HCT116 (cell line): ENCODE results near the gene ATPAF1. TPM values are rescaled to one million over a fixed set of nuclear protein-coding genes. Genes with fewer than 3 reads are reported as not detected.

ENCODE experiments used
- ATAC-seq: fragments of 200-7000 bp; cut with Tn5 transposase; 2 replicates; pipeline ENCODE4 v1.9.1; 2020; ENCODE audit warnings: mild to moderate bottlenecking, moderate library complexity
- Bru-seq: library from RNA; stranded (reverse); fragments of 400-500 nt; gene quantifications from one replicate; lab custom pipeline; 2021; lab: Mats Ljungman, UMichigan
- BruChase-seq, 2 experiments: library from RNA; stranded (reverse); fragments of 400-500 nt; gene quantifications; one replicate each; lab custom pipeline; 2021; lab: Mats Ljungman, UMichigan
- BruUV-seq: library from RNA; stranded (reverse); fragments of 400-500 nt; replicated peaks from 2 replicates; lab custom pipeline; 2021; lab: Mats Ljungman, UMichigan
- CTCF ChIA-PET: fragments of 300-600 bp; sonication (Branson Sonifier 250); formaldehyde crosslinking; loops from one replicate; lab custom pipeline; 2021; ENCODE audit warnings: antibody characterized with exemption; lab: Charles Lee
- POLR2A ChIA-PET: fragments of 300-600, 350-600 bp; sonication (Branson Sonifier 250); formaldehyde crosslinking; loops from one replicate; lab custom pipeline; 2021; ENCODE audit warnings: antibody characterized with exemption; lab: Charles Lee
- RAD21 ChIA-PET, 2 experiments: fragments of 300-600 bp; sonication (Branson Sonifier 250); formaldehyde crosslinking; loops; one replicate each; lab custom pipeline; 2023; ENCODE audit warnings: low total read pairs in 2 of 2; ENCODE audit not compliant: uncharacterized antibody in 2 of 2, unreplicated experiment in 2 of 2, low non-redundant PET in 1 of 2; lab: Charles Lee
- DNase-seq: peaks from one replicate; pipeline ENCODE4 v3.0.0-alpha.2; 2010; ENCODE audit warnings: low read depth, low spot score
- H2AFZ ChIP-seq: fragments of 200-600 bp; shearing (Covaris generic), sonication (generic); 2 replicates; pipeline ENCODE4 v1.6.1; 2017; ENCODE audit warnings: low read depth, mixed run types, mixed read lengths, antibody characterized with exemption, low read length; ENCODE audit not compliant: poor library complexity, severe bottlenecking
- H3K27ac ChIP-seq: 2 replicates; pipeline ENCODE4 v1.5.1; 2012; ENCODE audit warnings: low read depth, low read length
- H3K27me3 ChIP-seq: fragments of 200-600 bp; sonication (generic); 2 replicates; pipeline ENCODE4 v1.6.1; 2016; ENCODE audit warnings: mixed run types, low read length, mixed read lengths; ENCODE audit not compliant: insufficient read depth
- H3K36me3 ChIP-seq, 2 experiments: fragments of 200-500 bp in 1 of 2; fragments of 200-600 bp in 1 of 2; sonication (Bioruptor generic) in 1 of 2; sonication (generic) in 1 of 2; 2 replicates each; pipeline versions ENCODE4 v1.5.1 to v1.6.1; 2014 to 2016; ENCODE audit warnings: low read length in 2 of 2, inconsistent platforms in 1 of 2, mixed read lengths in 1 of 2, mixed run types in 1 of 2; ENCODE audit not compliant: insufficient read depth in 2 of 2, control insufficient read depth in 1 of 2
- H3K4me1 ChIP-seq, 2 experiments: fragments of 200-600 bp in 1 of 2; sonication (generic) in 1 of 2; 2 replicates each; pipeline versions ENCODE4 v1.5.1 to v1.6.1; 2012 to 2017; ENCODE audit warnings: low read length in 2 of 2, inconsistent platforms in 1 of 2, mild to moderate bottlenecking in 1 of 2, mixed read lengths in 1 of 2, mixed run types in 1 of 2, moderate library complexity in 1 of 2; ENCODE audit not compliant: insufficient read depth in 2 of 2, control insufficient read depth in 1 of 2
- H3K4me2 ChIP-seq: fragments of 200-600 bp; sonication (generic); 2 replicates; pipeline ENCODE4 v1.6.1; 2017; ENCODE audit warnings: mixed run types, low read length, mixed read lengths
- H3K4me3 ChIP-seq, 2 experiments: fragments of 200-600 bp in 1 of 2; sonication (generic) in 1 of 2; replicated peaks in 1 of 2; 2 replicates each; pipeline ENCODE4 v1.5.1; 2011 to 2016; ENCODE audit warnings: low read length in 2 of 2, control low read depth in 1 of 2, low read depth in 1 of 2, mild to moderate bottlenecking in 1 of 2, mixed read lengths in 1 of 2, mixed run types in 1 of 2
- H3K79me2 ChIP-seq: fragments of 200-600 bp; sonication (generic); 2 replicates; pipeline ENCODE4 v1.6.1; 2017; ENCODE audit warnings: mild to moderate bottlenecking, mixed run types, low read length, moderate library complexity, mixed read lengths; ENCODE audit not compliant: insufficient read depth
- H3K9ac ChIP-seq: fragments of 200-600 bp; sonication (generic); 2 replicates; pipeline ENCODE4 v1.6.1; 2016; ENCODE audit warnings: low read length, mixed read lengths
- H3K9me2 ChIP-seq: fragments of 200-600 bp; sonication (generic), shearing (Covaris generic); 2 replicates; pipeline ENCODE4 v1.6.1; 2017; ENCODE audit warnings: mixed run types, mild to moderate bottlenecking, moderate library complexity; ENCODE audit not compliant: insufficient read depth
- H3K9me3 ChIP-seq, 2 experiments: fragments of 200-500 bp in 1 of 2; fragments of 200-600 bp in 1 of 2; sonication (Bioruptor generic) in 1 of 2; sonication (generic) in 1 of 2; 2 replicates each; pipeline ENCODE4 v1.6.1; 2014 to 2017; ENCODE audit warnings: low read length in 2 of 2, mixed read lengths in 2 of 2, inconsistent platforms in 1 of 2, low read depth in 1 of 2, mild to moderate bottlenecking in 1 of 2, mixed run types in 1 of 2, moderate library complexity in 1 of 2; ENCODE audit not compliant: control insufficient read depth in 1 of 2, insufficient read depth in 1 of 2
- H4K20me1 ChIP-seq: fragments of 200-600 bp; sonication (generic), shearing (Covaris generic); 2 replicates; pipeline ENCODE4 v1.6.1; 2017; ENCODE audit warnings: mixed run types, mild to moderate bottlenecking, moderate library complexity; ENCODE audit not compliant: insufficient read depth
- EGR1 ChIP-seq: IDR thresholded peaks from 2 replicates; pipeline ENCODE4 v1.6.1; 2012; ENCODE audit warnings: low read depth
- FOSL1 ChIP-seq: IDR thresholded peaks from 2 replicates; pipeline ENCODE4 v1.6.1; 2012; ENCODE audit warnings: low read depth
- POLR2AphosphoS5 ChIP-seq: IDR thresholded peaks from 2 replicates; pipeline ENCODE4 v1.6.1; 2011; ENCODE audit warnings: mild to moderate bottlenecking, low read depth, low read length, moderate library complexity
- YY1 ChIP-seq: IDR thresholded peaks from 2 replicates; pipeline ENCODE4 v1.6.1; 2011; ENCODE audit warnings: low read length, low read depth, moderate library complexity, mild to moderate bottlenecking; ENCODE audit not compliant: insufficient replicate concordance; ENCODE audit errors: extremely low read depth
- ZFX ChIP-seq: fragments of 450-650 bp; IDR thresholded peaks from 2 replicates; pipeline ENCODE4 v1.6.1; 2017
- intact Hi-C: fragments of 100-400 bp; cut with micrococcal nuclease; formaldehyde crosslinking; loops from 2 replicates; pipeline ENCODE4 v1.10.0; 2022
- long read RNA-seq: library from polyadenylated mRNA; unstranded; transcript quantifications from one replicate; pipeline ENCODE4 v2.0.0, GENCODE V29; 2021; ENCODE audit not compliant: unreplicated experiment
- polyA plus RNA-seq: library from polyadenylated mRNA; unstranded; fragments of >200 nt; gene quantifications from 2 replicates; pipeline ENCODE4 v1.2.1, GENCODE V29; 2012; ENCODE audit warnings: missing spikeins
- total RNA-seq: library from RNA; stranded (reverse); gene quantifications from one replicate; pipeline ENCODE4 v1.2.1, GENCODE V29; 2021; ENCODE audit not compliant: unreplicated experiment
- TF ChIP-seq, protein P1 (sequence below): IDR thresholded peaks from 2 replicates; pipeline ENCODE4 v1.6.1; 2011; ENCODE audit warnings: mild to moderate bottlenecking, low read length, moderate library complexity; ENCODE audit not compliant: insufficient replicate concordance; ENCODE audit errors: extremely low read depth
- TF ChIP-seq, protein P2 (sequence below): IDR thresholded peaks from 2 replicates; pipeline ENCODE4 v1.6.1; 2012
- TF ChIP-seq, protein P3 (sequence below): IDR thresholded peaks from 2 replicates; pipeline ENCODE4 v1.6.1; 2012; ENCODE audit warnings: low read depth

ATPAF1 gene, protein sequence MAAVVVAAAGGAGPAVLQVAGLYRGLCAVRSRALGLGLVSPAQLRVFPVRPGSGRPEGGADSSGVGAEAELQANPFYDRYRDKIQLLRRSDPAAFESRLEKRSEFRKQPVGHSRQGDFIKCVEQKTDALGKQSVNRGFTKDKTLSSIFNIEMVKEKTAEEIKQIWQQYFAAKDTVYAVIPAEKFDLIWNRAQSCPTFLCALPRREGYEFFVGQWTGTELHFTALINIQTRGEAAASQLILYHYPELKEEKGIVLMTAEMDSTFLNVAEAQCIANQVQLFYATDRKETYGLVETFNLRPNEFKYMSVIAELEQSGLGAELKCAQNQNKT
- 35.5 TPM for total RNA-seq
- 23.1 and 35.9 TPM in 2 replicates for polyA plus RNA-seq
- percentile 77 among the genes with signal in this experiment for Bru-seq, nascent RNA
- percentile 71 among the genes with signal in this experiment for BruChase-seq, experiment 1, labeled RNA remaining after a 6-hour chase
- percentile 80 among the genes with signal in this experiment for BruChase-seq, experiment 2, labeled RNA remaining after a 2-hour chase
- long read RNA-seq, full-length matches to known transcripts: 121 of 144 reads
- long read RNA-seq, partial matches to known transcripts: 3 of 144 reads
- long read RNA-seq, other reads (novel, unspliced or antisense): 20 of 144 reads

DNA sequence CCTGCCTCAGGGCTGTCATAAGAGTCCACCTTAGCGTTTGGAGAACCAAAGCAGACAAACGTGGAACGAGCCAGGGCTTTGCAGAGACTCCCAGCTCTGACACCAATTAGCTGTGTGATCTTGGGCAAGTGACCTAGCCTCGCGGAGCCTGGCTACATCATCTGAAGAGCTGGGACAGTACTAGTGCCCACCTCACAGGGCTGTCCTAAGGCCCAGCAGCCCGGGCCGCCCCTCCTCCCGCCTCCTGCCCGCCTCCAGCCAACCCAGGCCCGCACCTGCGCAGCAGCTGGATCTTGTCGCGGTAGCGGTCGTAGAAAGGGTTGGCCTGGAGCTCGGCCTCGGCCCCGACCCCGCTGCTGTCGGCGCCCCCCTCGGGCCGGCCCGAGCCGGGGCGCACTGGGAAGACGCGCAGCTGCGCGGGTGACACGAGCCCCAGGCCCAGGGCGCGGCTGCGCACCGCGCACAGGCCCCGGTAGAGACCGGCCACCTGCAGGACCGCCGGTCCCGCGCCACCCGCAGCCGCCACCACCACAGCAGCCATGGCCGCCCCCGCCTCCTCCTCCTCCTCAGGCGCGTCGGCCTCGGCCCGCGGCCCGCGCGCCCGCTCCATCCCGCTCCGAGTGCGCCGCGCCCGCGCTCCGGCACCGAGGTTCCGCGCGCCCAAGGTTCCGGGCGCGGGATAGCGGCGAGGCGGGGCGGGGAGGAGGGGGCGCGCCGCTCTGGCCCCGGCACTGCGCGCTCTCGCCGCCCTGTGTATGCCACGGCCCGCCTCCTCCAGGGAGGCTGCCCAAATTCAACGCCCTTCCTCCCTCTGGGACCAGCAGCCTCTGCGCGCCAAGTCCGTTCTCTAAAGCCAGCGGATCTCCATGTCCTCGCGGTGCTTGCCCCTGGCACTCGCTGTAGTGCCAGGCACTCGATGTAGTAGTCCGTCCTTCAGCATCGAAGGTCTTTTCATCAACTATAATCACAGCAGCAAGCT lies at the start of gene ATPAF1:
Gene ATPAF1, minus strand, starts transcription at position 583 of the 979 bp plus-strand sequence. Its CDS starts 42 bp downstream, at position 541.
- no TSS peak for BruUV-seq
- peak within 1 kb of the TSS; percentile 68 for H3K27ac ChIP-seq

More for the DNA sequence above, at the start of gene ATPAF1:
- CTCF ChIA-PET: no interaction called here
- no peaks in the 10 kb centered on the region for H3K27me3 ChIP-seq
- H3K9me3 ChIP-seq: no peaks in the 10 kb centered on the region
- intact Hi-C loops: no loop called here
- H3K4me2 ChIP-seq: peak within 1 kb of the TSS; percentile 91
- RAD21 ChIA-PET: no interaction called here
- POLR2A ChIA-PET: interaction anchor here (0.6 kb wide), 1 partner anchor 13 kb away, joined by 4 read pairs; no protein-coding TSS in a partner anchor
- H3K4me1 ChIP-seq: peaks cover 0 to 19% of the 10 kb centered on the region in 2 experiments; a peak in 3 of 4 replicates
- peak; percentile 77 for TF ChIP-seq POLR2AphosphoS5
- TF ChIP-seq, protein P1, sequence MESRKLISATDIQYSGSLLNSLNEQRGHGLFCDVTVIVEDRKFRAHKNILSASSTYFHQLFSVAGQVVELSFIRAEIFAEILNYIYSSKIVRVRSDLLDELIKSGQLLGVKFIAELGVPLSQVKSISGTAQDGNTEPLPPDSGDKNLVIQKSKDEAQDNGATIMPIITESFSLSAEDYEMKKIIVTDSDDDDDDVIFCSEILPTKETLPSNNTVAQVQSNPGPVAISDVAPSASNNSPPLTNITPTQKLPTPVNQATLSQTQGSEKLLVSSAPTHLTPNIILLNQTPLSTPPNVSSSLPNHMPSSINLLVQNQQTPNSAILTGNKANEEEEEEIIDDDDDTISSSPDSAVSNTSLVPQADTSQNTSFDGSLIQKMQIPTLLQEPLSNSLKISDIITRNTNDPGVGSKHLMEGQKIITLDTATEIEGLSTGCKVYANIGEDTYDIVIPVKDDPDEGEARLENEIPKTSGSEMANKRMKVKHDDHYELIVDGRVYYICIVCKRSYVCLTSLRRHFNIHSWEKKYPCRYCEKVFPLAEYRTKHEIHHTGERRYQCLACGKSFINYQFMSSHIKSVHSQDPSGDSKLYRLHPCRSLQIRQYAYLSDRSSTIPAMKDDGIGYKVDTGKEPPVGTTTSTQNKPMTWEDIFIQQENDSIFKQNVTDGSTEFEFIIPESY: peak; percentile 7
- TF ChIP-seq FOSL1: no peak
- 0 out of 2 replicates have a peak, but pooled peaks have one; percentile 51 for TF ChIP-seq EGR1
- TF ChIP-seq, protein P2, sequence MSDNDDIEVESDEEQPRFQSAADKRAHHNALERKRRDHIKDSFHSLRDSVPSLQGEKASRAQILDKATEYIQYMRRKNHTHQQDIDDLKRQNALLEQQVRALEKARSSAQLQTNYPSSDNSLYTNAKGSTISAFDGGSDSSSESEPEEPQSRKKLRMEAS: peak; percentile 53; the same call in 1 of the 2 replicates
- TF ChIP-seq YY1: peak; percentile 86
- TF ChIP-seq, protein P3, sequence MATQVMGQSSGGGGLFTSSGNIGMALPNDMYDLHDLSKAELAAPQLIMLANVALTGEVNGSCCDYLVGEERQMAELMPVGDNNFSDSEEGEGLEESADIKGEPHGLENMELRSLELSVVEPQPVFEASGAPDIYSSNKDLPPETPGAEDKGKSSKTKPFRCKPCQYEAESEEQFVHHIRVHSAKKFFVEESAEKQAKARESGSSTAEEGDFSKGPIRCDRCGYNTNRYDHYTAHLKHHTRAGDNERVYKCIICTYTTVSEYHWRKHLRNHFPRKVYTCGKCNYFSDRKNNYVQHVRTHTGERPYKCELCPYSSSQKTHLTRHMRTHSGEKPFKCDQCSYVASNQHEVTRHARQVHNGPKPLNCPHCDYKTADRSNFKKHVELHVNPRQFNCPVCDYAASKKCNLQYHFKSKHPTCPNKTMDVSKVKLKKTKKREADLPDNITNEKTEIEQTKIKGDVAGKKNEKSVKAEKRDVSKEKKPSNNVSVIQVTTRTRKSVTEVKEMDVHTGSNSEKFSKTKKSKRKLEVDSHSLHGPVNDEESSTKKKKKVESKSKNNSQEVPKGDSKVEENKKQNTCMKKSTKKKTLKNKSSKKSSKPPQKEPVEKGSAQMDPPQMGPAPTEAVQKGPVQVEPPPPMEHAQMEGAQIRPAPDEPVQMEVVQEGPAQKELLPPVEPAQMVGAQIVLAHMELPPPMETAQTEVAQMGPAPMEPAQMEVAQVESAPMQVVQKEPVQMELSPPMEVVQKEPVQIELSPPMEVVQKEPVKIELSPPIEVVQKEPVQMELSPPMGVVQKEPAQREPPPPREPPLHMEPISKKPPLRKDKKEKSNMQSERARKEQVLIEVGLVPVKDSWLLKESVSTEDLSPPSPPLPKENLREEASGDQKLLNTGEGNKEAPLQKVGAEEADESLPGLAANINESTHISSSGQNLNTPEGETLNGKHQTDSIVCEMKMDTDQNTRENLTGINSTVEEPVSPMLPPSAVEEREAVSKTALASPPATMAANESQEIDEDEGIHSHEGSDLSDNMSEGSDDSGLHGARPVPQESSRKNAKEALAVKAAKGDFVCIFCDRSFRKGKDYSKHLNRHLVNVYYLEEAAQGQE: no peak
- peak; percentile 96 for TF ChIP-seq ZFX
- TF ChIP-seq, all 23 proteins: peak for 6
- ATAC-seq (peak; percentile 88), DNase-seq (peak; percentile 48)
- peaks cover 16% of the 10 kb centered on the region for H3K79me2 ChIP-seq
- H4K20me1 ChIP-seq: no peaks in the 10 kb centered on the region
- H3K4me3 ChIP-seq: peak within 1 kb of the TSS; percentile 85 to 89
- H3K9me2 ChIP-seq: no peaks in the 10 kb centered on the region
- H2AFZ ChIP-seq: peak within 1 kb of the TSS; percentile 87
- peaks cover 2 to 4% of the 10 kb centered on the region in 2 experiments; a peak in 2 of 4 replicates for H3K36me3 ChIP-seq
- H3K9ac ChIP-seq: peak within 1 kb of the TSS; percentile 76
